ENCODE data around the gene CLK4.

The CLK4 gene

GRCh38 chr5:178650214-178650613, 23.4 kb upstream of the CLK4 start:
- no peak for TF ChIP-seq ZNF274 (IDR thresholded peaks at IDR 0.05; ENCODE audit: low read depth, low read length)
- H3K4me3 ChIP-seq (ENCODE audit: low read length), result no peak overlapping the region

GRCh38 chr5:178649580-178649979, 22.7 kb upstream of the CLK4 start:
- no peak overlapping the region for H3K4me3 ChIP-seq (ENCODE audit: low read length)
- TF ChIP-seq ZNF274 (IDR thresholded peaks at IDR 0.05; ENCODE audit: low read depth, low read length), result no peak

GRCh38 chr5:178644826-178645545, 18.1 kb upstream of the CLK4 start:
- TF ChIP-seq ZNF274 (IDR thresholded peaks at IDR 0.05; ENCODE audit: low read depth, low read length), result no peak
- H3K4me3 ChIP-seq (ENCODE audit: low read length), result no peak overlapping the region

- H3K4me3 ChIP-seq (ENCODE audit: low read length), result no peak overlapping the region
- TF ChIP-seq ZNF274 (IDR thresholded peaks at IDR 0.05; ENCODE audit: low read depth, low read length), result no peak
Observed at GRCh38 chr5:178642351-178642909, 15.6 kb upstream of the CLK4 start.

GRCh38 chr5:178641711-178642110, 14.9 kb upstream of the CLK4 start:
- no peak overlapping the region for H3K4me3 ChIP-seq (ENCODE audit: low read length)
- no peak for TF ChIP-seq ZNF274 (IDR thresholded peaks at IDR 0.05; ENCODE audit: low read depth, low read length)

- no peak overlapping the region for H3K4me3 ChIP-seq (ENCODE audit: low read length)
- TF ChIP-seq ZNF274 (IDR thresholded peaks at IDR 0.05; ENCODE audit: low read depth, low read length), result no peak
Observed at GRCh38 chr5:178640331-178641045, 13.6 kb upstream of the CLK4 start.

GRCh38 chr5:178637356-178638074, 10.7 kb upstream of the CLK4 start:
- no peak for TF ChIP-seq ZNF274 (IDR thresholded peaks at IDR 0.05; ENCODE audit: low read depth, low read length)
- H3K4me3 ChIP-seq (ENCODE audit: low read length), result no peak overlapping the region

- TF ChIP-seq ZNF274 (IDR thresholded peaks at IDR 0.05; ENCODE audit: low read depth, low read length), result no peak
Observed at GRCh38 chr5:178632285-178632684, 5.4 kb upstream of the CLK4 start.

GRCh38 chr5:178630951-178631350, 4.1 kb upstream of the CLK4 start:
- H3K4me3 ChIP-seq (ENCODE audit: low read length), result no peak overlapping the region
- no peak for TF ChIP-seq ZNF274 (IDR thresholded peaks at IDR 0.05; ENCODE audit: low read depth, low read length)

More at GRCh38 chr5:178632285-178632684, 5.4 kb upstream of the CLK4 start:
- no peak overlapping the region for H3K4me3 ChIP-seq (ENCODE audit: low read length)

- no peak overlapping the region for H3K4me3 ChIP-seq (ENCODE audit: low read length)
- no peak for TF ChIP-seq ZNF274 (IDR thresholded peaks at IDR 0.05; ENCODE audit: low read depth, low read length)
Observed at GRCh38 chr5:178630475-178630930, 3.7 kb upstream of the CLK4 start.

- TF ChIP-seq ZNF274 (IDR thresholded peaks at IDR 0.05; ENCODE audit: low read depth, low read length), result no peak
- H3K4me3 ChIP-seq (ENCODE audit: low read length), result peak overlapping the region; percentile 69; the same call in 1 of the 2 replicates
Observed at GRCh38 chr5:178627259-178627598, 379 bp upstream of the CLK4 start.

- TF ChIP-seq ZNF274 (IDR thresholded peaks at IDR 0.05; ENCODE audit: low read depth, low read length), result no peak
- peak overlapping the region; percentile 91 for H3K4me3 ChIP-seq (ENCODE audit: low read length)
Observed at GRCh38 chr5:178625679-178626483, 969 bp downstream of the CLK4 start.

GRCh38 chr5:178624631-178625546, 2.0 kb downstream of the CLK4 start:
- H3K4me3 ChIP-seq (ENCODE audit: low read length), result peak overlapping the region; percentile 91
- no peak for TF ChIP-seq ZNF274 (IDR thresholded peaks at IDR 0.05; ENCODE audit: low read depth, low read length)
